CD1c-positive myeloid dendritic cell (primary cell): ENCODE results near the gene NFU1.
A peak's percentile ranks its signal among the peaks of the same experiment; 100 is the strongest.

Source experiments
- DNase-seq: peaks from one replicate; pipeline ENCODE4 v3.0.0-alpha.2; 2016; ENCODE audit errors: extremely low spot score

NFU1 gene

GRCh38 chr2:69436938-69437750, at the start of gene NFU1:
NFU1 (minus strand) TSS chr2:69437435; CDS start chr2:69437422, 13 bp downstream.
- DNase-seq, result peak; percentile 91

- DNase-seq, result no peak
Observed at GRCh38 chr2:69483696-69484095, 46.5 kb upstream of the NFU1 start.

GRCh38 chr2:69483024-69483423, 45.8 kb upstream of the NFU1 start:
- DNase-seq, result no peak

GRCh38 chr2:69482471-69482870, 45.2 kb upstream of the NFU1 start:
- no peak for DNase-seq

GRCh38 chr2:69481421-69481820, 44.2 kb upstream of the NFU1 start:
- DNase-seq, result no peak

- no peak for DNase-seq
Observed at GRCh38 chr2:69477627-69478026, 40.4 kb upstream of the NFU1 start.

GRCh38 chr2:69474688-69475087, 37.5 kb upstream of the NFU1 start:
- no peak for DNase-seq

- DNase-seq, result no peak
Observed at GRCh38 chr2:69471793-69472192, 34.6 kb upstream of the NFU1 start.

- DNase-seq, result no peak
Observed at GRCh38 chr2:69470911-69471310, 33.7 kb upstream of the NFU1 start.

GRCh38 chr2:69469784-69470183, 32.5 kb upstream of the NFU1 start:
- DNase-seq, result no peak

- no peak for DNase-seq
Observed at GRCh38 chr2:69469375-69469774, 32.1 kb upstream of the NFU1 start.

- DNase-seq, result no peak
Observed at GRCh38 chr2:69466728-69467127, 29.5 kb upstream of the NFU1 start.

- DNase-seq, result no peak
Observed at GRCh38 chr2:69465513-69466456, 28.6 kb upstream of the NFU1 start.

- no peak for DNase-seq
Observed at GRCh38 chr2:69464575-69464974, 27.3 kb upstream of the NFU1 start.

- DNase-seq, result no peak
Observed at GRCh38 chr2:69462780-69463179, 25.5 kb upstream of the NFU1 start.

GRCh38 chr2:69461404-69461803, 24.2 kb upstream of the NFU1 start:
- DNase-seq, result no peak

- no peak for DNase-seq
Observed at GRCh38 chr2:69459936-69460335, 22.7 kb upstream of the NFU1 start.

GRCh38 chr2:69456950-69457445, 19.8 kb upstream of the NFU1 start:
- DNase-seq, result no peak

- DNase-seq, result no peak
Observed at GRCh38 chr2:69456154-69456553, 18.9 kb upstream of the NFU1 start.

GRCh38 chr2:69454976-69455375, 17.7 kb upstream of the NFU1 start:
- no peak for DNase-seq

GRCh38 chr2:69453475-69454129, 16.4 kb upstream of the NFU1 start:
- no peak for DNase-seq

GRCh38 chr2:69452687-69453086, 15.5 kb upstream of the NFU1 start:
- DNase-seq, result no peak
